ENCODE measurements around the gene METTL27. TPM values are rescaled to one million over a fixed set of nuclear protein-coding genes. Genes with fewer than 3 reads are reported as not detected.

Gene METTL27
- total RNA-seq, 4 donors from 2014 or later: 0.93 to 7.8 (median 3.5) TPM

GRCh38 chr7:73865738-73866445 lies 23.6 kb upstream of the METTL27 start:
- WGBS, 2 donors (ENCODE audit: low coverage in 1 of 2): 56 to 58% methylated on average over 2 to 5 of the region's 6 CpGs
- no peak for TF ChIP-seq POLR2AphosphoS5 (IDR thresholded peaks at IDR 0.05)
- peak in 3 of 4 experiments; percentile 77 to 82 (median 80) for TF ChIP-seq CTCF (IDR thresholded peaks at IDR 0.05)
- TF ChIP-seq POLR2A (IDR thresholded peaks at IDR 0.05): no peak
- Histone ChIP-seq H3K9me3 (no peaks in the 10 kb centered on the region), H3K27ac (no peak overlapping the region), H3K36me3 (no peaks in the 10 kb centered on the region), H3K4me1 (peaks cover 0 to 25% (median 20%) of the 10 kb centered on the region in 3 donors), H3K4me3 (no peak overlapping the region), H3K27me3 (no peaks in the 10 kb centered on the region)
- ATAC-seq: peak; percentile 65

GRCh38 chr7:73864981-73865711 lies 22.8 kb upstream of the METTL27 start:
- 92% methylated on average over 3 of the region's 8 CpGs; no CpG with 5 or more reads in 1 of the 2 donors for WGBS, 2 donors (ENCODE audit: low coverage in 1 of 2)
- no peak for ATAC-seq
- TF ChIP-seq POLR2A (IDR thresholded peaks at IDR 0.05) (no peak), EP300 (IDR thresholded peaks at IDR 0.05) (no peak), CTCF (IDR thresholded peaks at IDR 0.05) (no peak), POLR2AphosphoS5 (IDR thresholded peaks at IDR 0.05) (no peak)

GRCh38 chr7:73861305-73861704 lies 19.0 kb upstream of the METTL27 start:
- no peaks in the 10 kb centered on the region for H3K4me1 ChIP-seq
- ATAC-seq: no peak
- WGBS, 2 donors (ENCODE audit: low coverage in 1 of 2): 88 to 93% methylated on average over 7 to 11 of the region's 12 CpGs
- TF ChIP-seq POLR2A (IDR thresholded peaks at IDR 0.05): no peak
- no peaks in the 10 kb centered on the region for H3K36me3 ChIP-seq
- H3K27ac ChIP-seq: no peak overlapping the region
- peaks cover 4% of the 10 kb centered on the region for H3K27me3 ChIP-seq
- H3K9me3 ChIP-seq: no peaks in the 10 kb centered on the region
- H3K4me3 ChIP-seq: no peak overlapping the region

More at GRCh38 chr7:73864981-73865711, 22.8 kb upstream of the METTL27 start:
- Histone ChIP-seq H3K27ac (no peak overlapping the region), H3K27me3 (no peaks in the 10 kb centered on the region), H3K9me3 (no peaks in the 10 kb centered on the region), H3K36me3 (no peaks in the 10 kb centered on the region), H3K4me1 (peaks cover 0 to 17% (median 13%) of the 10 kb centered on the region in 3 donors), H3K4me3 (no peak overlapping the region)

- Histone ChIP-seq H3K27ac (no peak within 1 kb of the TSS), H3K36me3 (no peaks in the 10 kb centered on the region), H3K27me3 (peaks cover 7% of the 10 kb centered on the region), H3K4me1 (peaks cover 0 to 1% (median 0%) of the 10 kb centered on the region in 3 donors), H3K4me3 (no peak within 1 kb of the TSS), H3K9me3 (no peaks in the 10 kb centered on the region)
- no peak for ATAC-seq
- TF ChIP-seq POLR2AphosphoS5 (IDR thresholded peaks at IDR 0.05) (no peak), CTCF (IDR thresholded peaks at IDR 0.05) (no peak), POLR2A (IDR thresholded peaks at IDR 0.05) (no peak), EP300 (IDR thresholded peaks at IDR 0.05) (no peak)
- 80 to 90% methylated on average over 2 of the region's 11 CpGs for WGBS, 2 donors (ENCODE audit: low coverage in 1 of 2)
Observed at GRCh38 chr7:73860859-73861258, 18.5 kb upstream of the METTL27 start, which contains the start of gene TMEM270. Gene TMEM270 (plus strand): TSS chr7:73861159. CDS start chr7:73861195, 36 bp downstream.

GRCh38 chr7:73858807-73859206 lies 16.5 kb upstream of the METTL27 start:
- H3K4me1 ChIP-seq: peaks cover 0 to 8% (median 0%) of the 10 kb centered on the region in 3 donors
- no peak overlapping the region for H3K4me3 ChIP-seq
- no peaks in the 10 kb centered on the region for H3K36me3 ChIP-seq
- peaks cover 10% of the 10 kb centered on the region for H3K27me3 ChIP-seq
- ATAC-seq: no peak
- TF ChIP-seq POLR2AphosphoS5 (IDR thresholded peaks at IDR 0.05) (no peak), CTCF (IDR thresholded peaks at IDR 0.05) (no peak), EP300 (IDR thresholded peaks at IDR 0.05) (no peak), POLR2A (IDR thresholded peaks at IDR 0.05) (no peak)
- WGBS, 2 donors (ENCODE audit: low coverage in 1 of 2): 65 to 66% methylated on average over 2 of the region's 2 CpGs
- no peak overlapping the region for H3K27ac ChIP-seq
- H3K9me3 ChIP-seq: no peaks in the 10 kb centered on the region

Measured in gastroesophageal sphincter (tissue), 4 donors.